Measurements from ENCODE around the gene ZYX.
"Not testable (repeated sequence)": the region's sequence is repeated elsewhere in the genome, so short reads cannot be mapped to it uniquely, and the experiment has no call there.

DNA sequence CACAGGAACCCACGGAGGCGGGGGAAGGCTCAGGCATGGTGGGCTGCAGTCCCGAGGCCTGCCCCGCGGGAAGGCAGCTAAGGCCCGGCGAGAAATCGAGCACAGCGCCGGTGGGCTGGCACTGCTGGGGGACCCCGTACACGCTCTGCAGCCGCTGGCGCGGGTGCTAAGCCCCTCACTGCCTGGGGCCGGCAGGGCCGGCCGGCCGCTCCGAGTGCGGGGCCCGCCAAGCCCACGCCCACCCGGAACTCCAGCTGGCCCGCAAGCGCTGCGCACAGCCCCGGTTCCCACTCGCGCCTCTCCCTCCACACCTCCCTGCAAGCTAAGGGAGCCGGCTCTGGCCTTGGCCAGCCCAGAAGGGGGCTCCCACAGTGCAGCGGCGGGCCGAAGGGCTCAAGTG lies 43.3 kb downstream of the ZYX start:
- not testable (repeated sequence) for TF ChIP-seq REST (IDR thresholded peaks at IDR 0.05; ENCODE audit: borderline replicate concordance); CTCF (IDR thresholded peaks at IDR 0.05; ENCODE audit: poor library complexity, severe bottlenecking); POLR2AphosphoS5 (IDR thresholded peaks at IDR 0.05); EZH2 (IDR thresholded peaks at IDR 0.05; ENCODE audit: borderline replicate concordance, insufficient read depth, low read length, poor library complexity, severe bottlenecking)
